ENCODE results near the gene CREBZF. TPM values are rescaled to one million over a fixed set of nuclear protein-coding genes. Genes with fewer than 3 reads are reported as not detected.
A peak's percentile ranks its signal among the peaks of the same experiment; 100 is the strongest.

Gene CREBZF
- total RNA-seq, 4 donors from 2014 or later: 63.2 to 162 (median 90.5) TPM

GRCh38 chr11:85704967-85705366 is 40.0 kb upstream of the CREBZF start:
- no peak for DNase-seq
- TF ChIP-seq POLR2A (IDR thresholded peaks at IDR 0.05): no peak
- no peak for TF ChIP-seq CTCF (IDR thresholded peaks at IDR 0.05)
- no peaks in the 10 kb centered on the region for H3K27me3 ChIP-seq
- no peaks in the 10 kb centered on the region for H3K9me3 ChIP-seq
- no peak overlapping the region for H3K27ac ChIP-seq
- no peaks in the 10 kb centered on the region for H3K36me3 ChIP-seq
- H3K4me3 ChIP-seq: no peak overlapping the region
- H3K4me1 ChIP-seq: peaks cover 0 to 4% (median 0%) of the 10 kb centered on the region in 4 donors

- Histone ChIP-seq H3K27ac (peak overlapping the region in 1 of 4 donors; percentile 36), H3K9me3 (no peaks in the 10 kb centered on the region), H3K4me1 (peaks cover 0 to 4% (median 0%) of the 10 kb centered on the region in 4 donors), H3K27me3 (no peaks in the 10 kb centered on the region), H3K4me3 (no peak overlapping the region), H3K36me3 (peaks cover 0 to 28% (median 0%) of the 10 kb centered on the region in 3 donors)
- DNase-seq: no peak
- TF ChIP-seq POLR2A (IDR thresholded peaks at IDR 0.05): no peak
- TF ChIP-seq CTCF (IDR thresholded peaks at IDR 0.05): no peak
These were observed 35.2 kb upstream of the CREBZF start for GRCh38 chr11:85699957-85700741.

GRCh38 chr11:85698195-85698594 is 33.3 kb upstream of the CREBZF start:
- no peak for DNase-seq
- no peaks in the 10 kb centered on the region for H3K27me3 ChIP-seq
- peaks cover 0 to 4% (median 0%) of the 10 kb centered on the region in 4 donors for H3K4me1 ChIP-seq
- no peak overlapping the region for H3K27ac ChIP-seq
- peaks cover 0 to 28% (median 0%) of the 10 kb centered on the region in 3 donors for H3K36me3 ChIP-seq
- no peaks in the 10 kb centered on the region for H3K9me3 ChIP-seq
- H3K4me3 ChIP-seq: no peak overlapping the region
- no peak for TF ChIP-seq CTCF (IDR thresholded peaks at IDR 0.05)

GRCh38 chr11:85697747-85698146 is 32.8 kb upstream of the CREBZF start:
- no peak for DNase-seq

GRCh38 chr11:85695546-85695945 is 30.6 kb upstream of the CREBZF start:
- H3K4me1 ChIP-seq: peaks cover 0 to 3% (median 0%) of the 10 kb centered on the region in 4 donors
- DNase-seq: no peak
- TF ChIP-seq POLR2A (IDR thresholded peaks at IDR 0.05) (no peak), CTCF (IDR thresholded peaks at IDR 0.05) (no peak)
- no peaks in the 10 kb centered on the region for H3K27me3 ChIP-seq
- no peak overlapping the region for H3K27ac ChIP-seq
- H3K9me3 ChIP-seq: no peaks in the 10 kb centered on the region
- H3K36me3 ChIP-seq: peaks cover 0 to 34% (median 0%) of the 10 kb centered on the region in 3 donors
- H3K4me3 ChIP-seq: no peak overlapping the region

More at GRCh38 chr11:85697747-85698146, 32.8 kb upstream of the CREBZF start:
- H3K4me3 ChIP-seq: no peak overlapping the region
- no peak overlapping the region for H3K27ac ChIP-seq
- H3K4me1 ChIP-seq: peaks cover 0 to 4% (median 0%) of the 10 kb centered on the region in 4 donors
- H3K36me3 ChIP-seq: peaks cover 0 to 32% (median 0%) of the 10 kb centered on the region in 3 donors
- no peaks in the 10 kb centered on the region for H3K9me3 ChIP-seq
- H3K27me3 ChIP-seq: no peaks in the 10 kb centered on the region
- TF ChIP-seq POLR2A (IDR thresholded peaks at IDR 0.05) (no peak), CTCF (IDR thresholded peaks at IDR 0.05) (no peak)

Data from Peyer's patch (tissue), 4 donors.